H7 (cell line): ENCODE measurements around the gene NUCB1. TPM values are rescaled to one million over a fixed set of nuclear protein-coding genes. Genes with fewer than 3 reads are reported as not detected.

ENCODE experiments used
- DNase-seq: peaks from one replicate; pipeline ENCODE4 v3.0.0; 2012
- H3K27me3 ChIP-seq: 2 replicates; pipeline ENCODE4 v1.6.0; 2011; ENCODE audit warnings: mild to moderate bottlenecking, low read length; ENCODE audit not compliant: control insufficient read depth, insufficient read depth
- H3K36me3 ChIP-seq: replicated peaks from 2 replicates; pipeline ENCODE4 v1.5.1; 2011; ENCODE audit warnings: low read length; ENCODE audit not compliant: control insufficient read depth, insufficient read depth
- H3K4me3 ChIP-seq: 2 replicates; pipeline ENCODE4 v1.5.1; 2011; ENCODE audit warnings: low read depth, mild to moderate bottlenecking, control low read depth, low read length, moderate library complexity; ENCODE audit not compliant: insufficient read depth
- total RNA-seq: library from RNA; depleted of rRNA; stranded (reverse); fragments of >200 nt; shearing (Covaris generic); gene quantifications from 2 replicates; pipeline ENCODE4 v1.2.3, GENCODE V29; 2014

Gene NUCB1
- total RNA-seq, 1 experiment from 2014 or later: 203 TPM

- H3K27me3 ChIP-seq: no peaks in the 10 kb centered on the region
- peaks cover 20% of the 10 kb centered on the region for H3K36me3 ChIP-seq
- no peak for DNase-seq
- H3K4me3 ChIP-seq: peak overlapping the region; percentile 47
Observed at GRCh38 chr19:48964205-48965039, 64.3 kb downstream of the NUCB1 start.

DNA sequence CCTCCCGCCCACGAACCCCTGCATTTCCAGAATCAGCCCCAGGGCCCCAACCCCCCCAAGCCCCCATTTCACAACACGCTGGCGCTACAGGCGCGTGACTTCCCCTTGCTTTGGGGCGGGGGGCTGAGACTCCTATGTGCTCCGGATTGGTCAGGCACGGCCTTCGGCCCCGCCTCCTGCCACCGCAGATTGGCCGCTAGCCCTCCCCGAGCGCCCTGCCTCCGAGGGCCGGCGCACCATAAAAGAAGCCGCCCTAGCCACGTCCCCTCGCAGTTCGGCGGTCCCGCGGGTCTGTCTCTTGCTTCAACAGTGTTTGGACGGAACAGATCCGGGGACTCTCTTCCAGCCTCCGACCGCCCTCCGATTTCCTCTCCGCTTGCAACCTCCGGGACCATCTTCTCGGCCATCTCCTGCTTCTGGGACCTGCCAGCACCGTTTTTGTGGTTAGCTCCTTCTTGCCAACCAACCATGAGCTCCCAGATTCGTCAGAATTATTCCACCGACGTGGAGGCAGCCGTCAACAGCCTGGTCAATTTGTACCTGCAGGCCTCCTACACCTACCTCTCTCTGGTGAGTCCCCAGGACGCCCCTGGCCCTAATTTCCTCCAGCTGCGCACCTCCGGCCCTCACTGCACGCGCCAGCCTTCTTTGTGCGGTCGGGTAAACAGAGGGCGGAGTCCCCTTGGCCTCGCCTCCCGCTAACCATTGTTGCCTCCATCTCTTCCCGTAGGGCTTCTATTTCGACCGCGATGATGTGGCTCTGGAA, 65.1 kb downstream of the NUCB1 start, which contains the start of gene FTL:
FTL (plus strand) TSS at position 270 of the 766 bp plus-strand sequence; CDS start at position 469, 199 bp downstream.
- H3K27me3 ChIP-seq: no peaks in the 10 kb centered on the region

GRCh38 chr19:48965806-48966540, 65.9 kb downstream of the NUCB1 start:
- Histone ChIP-seq H3K4me3 (peak overlapping the region; percentile 89), H3K27me3 (no peaks in the 10 kb centered on the region), H3K36me3 (peaks cover 19% of the 10 kb centered on the region)
- peak; percentile 73 for DNase-seq

More for the DNA sequence above, 65.1 kb downstream of the NUCB1 start, which contains the start of gene FTL:
- peak within 1 kb of the TSS; percentile 89 for H3K4me3 ChIP-seq
- H3K36me3 ChIP-seq: peaks cover 22% of the 10 kb centered on the region
- DNase-seq: peak; percentile 99

- Histone ChIP-seq H3K27me3 (no peaks in the 10 kb centered on the region), H3K36me3 (peaks cover 17% of the 10 kb centered on the region), H3K4me3 (peak overlapping the region; percentile 89)
- DNase-seq: no peak
Observed at GRCh38 chr19:48966541-48967345, 66.6 kb downstream of the NUCB1 start.

- Histone ChIP-seq H3K36me3 (peaks cover 17% of the 10 kb centered on the region), H3K27me3 (no peaks in the 10 kb centered on the region), H3K4me3 (no peak overlapping the region)
- DNase-seq: peak; percentile 34
Observed at GRCh38 chr19:48967346-48968178, 67.5 kb downstream of the NUCB1 start.

DNA sequence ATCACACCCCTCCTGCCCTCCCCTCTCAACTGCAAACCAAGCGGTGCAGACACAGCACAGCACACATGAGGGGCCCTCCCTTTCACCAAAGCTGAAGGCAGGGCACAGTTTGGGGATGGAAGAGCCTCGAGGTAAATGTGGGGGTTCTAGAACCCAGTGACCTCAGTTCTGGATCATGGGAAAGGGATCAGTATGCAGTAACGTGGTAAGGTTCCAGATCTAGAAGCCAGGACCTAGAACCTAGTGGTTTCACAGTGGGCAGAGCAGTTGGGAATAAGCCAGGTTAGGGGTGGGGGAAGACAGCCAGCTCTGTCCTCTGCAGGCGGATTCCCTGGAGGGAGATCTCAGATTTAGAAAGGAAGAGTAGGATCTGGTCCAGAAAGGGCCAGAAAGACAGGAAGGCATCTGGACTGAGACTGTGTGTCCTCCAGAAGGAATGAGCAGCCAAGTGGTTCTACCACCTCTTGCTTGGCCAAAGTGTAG, 68.1 kb downstream of the NUCB1 start:
- no peak for DNase-seq
- Histone ChIP-seq H3K4me3 (no peak overlapping the region), H3K36me3 (peaks cover 17% of the 10 kb centered on the region), H3K27me3 (no peaks in the 10 kb centered on the region)

DNA sequence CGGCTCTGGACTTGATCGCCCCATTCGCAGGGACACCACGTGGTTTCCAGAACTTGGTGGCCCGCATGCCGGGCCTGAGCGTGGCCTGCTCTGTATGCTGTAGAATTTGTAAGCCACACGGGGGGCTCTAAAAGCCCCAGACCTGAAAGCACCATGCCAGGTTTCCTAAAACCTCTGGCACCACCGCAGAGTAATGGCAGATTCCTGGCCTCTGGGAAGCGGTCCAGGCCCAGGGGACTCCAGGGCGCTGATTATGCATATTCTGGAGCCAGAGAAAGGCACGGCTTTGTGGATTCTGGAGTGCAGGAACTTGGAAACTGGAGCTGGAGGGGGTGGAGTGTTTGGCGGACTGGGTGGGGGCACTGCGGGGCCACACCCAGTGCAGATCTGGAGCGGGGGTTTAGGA, 68.7 kb downstream of the NUCB1 start:
- no peak for DNase-seq
- Histone ChIP-seq H3K27me3 (no peaks in the 10 kb centered on the region), H3K4me3 (no peak overlapping the region), H3K36me3 (peaks cover 19% of the 10 kb centered on the region)

DNA sequence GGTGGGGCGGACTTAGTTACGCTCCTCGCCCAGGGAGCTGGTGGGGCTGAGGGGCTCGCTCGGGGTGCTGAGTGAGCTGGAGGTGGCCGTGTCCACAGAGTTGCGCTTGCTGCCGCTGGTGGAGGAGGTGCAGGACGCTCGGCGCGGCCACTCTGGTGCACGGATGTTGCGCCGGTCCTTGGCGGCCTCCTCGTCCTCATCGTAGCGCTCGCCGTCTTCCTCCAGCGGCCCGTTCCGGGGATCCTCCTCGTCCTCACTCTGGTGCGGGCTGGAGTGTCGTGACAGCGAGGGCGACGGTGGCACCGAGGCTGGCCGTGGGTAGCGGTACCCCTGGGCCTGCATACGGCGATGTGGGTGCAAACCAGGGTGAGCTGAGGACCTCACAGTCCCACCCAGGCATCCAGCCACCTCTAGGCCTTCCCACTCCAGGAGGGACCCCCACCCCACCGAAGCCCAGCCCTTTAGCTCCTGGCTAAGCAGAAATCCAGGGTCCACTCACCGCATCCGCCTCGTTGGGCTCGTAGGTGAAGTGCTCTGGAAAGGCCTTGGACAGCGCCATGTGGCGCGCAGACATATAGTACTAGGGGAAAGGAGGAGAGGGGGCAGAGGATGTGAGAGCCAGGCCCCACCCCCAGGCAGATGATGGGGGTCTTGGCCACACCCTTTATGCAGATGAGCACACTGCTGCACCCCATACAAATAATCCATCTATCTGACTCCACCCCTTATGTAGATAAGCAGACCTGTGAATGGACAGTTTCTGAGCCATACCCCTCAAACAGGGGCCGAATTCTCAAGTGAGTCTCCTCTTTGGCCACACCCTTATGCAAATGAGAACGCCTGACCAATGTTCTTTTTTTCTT, 69.4 kb downstream of the NUCB1 start:
- H3K4me3 ChIP-seq: no peak overlapping the region
- DNase-seq: peak; percentile 85
- H3K36me3 ChIP-seq: peaks cover 25% of the 10 kb centered on the region
- no peaks in the 10 kb centered on the region for H3K27me3 ChIP-seq

GRCh38 chr19:48970139-48970766, 70.1 kb downstream of the NUCB1 start:
- H3K4me3 ChIP-seq: no peak overlapping the region
- peaks cover 25% of the 10 kb centered on the region for H3K36me3 ChIP-seq
- DNase-seq: no peak
- no peaks in the 10 kb centered on the region for H3K27me3 ChIP-seq

GRCh38 chr19:48970923-48971395, 70.8 kb downstream of the NUCB1 start:
- no peaks in the 10 kb centered on the region for H3K27me3 ChIP-seq
- H3K36me3 ChIP-seq: peaks cover 23% of the 10 kb centered on the region
- no peak overlapping the region for H3K4me3 ChIP-seq
- peak; percentile 92 for DNase-seq
